GM19438 (cell line): Measurements from ENCODE around the gene CDH23.

Experiments
- ATAC-seq: cut with Tn5 transposase; IDR thresholded peaks from one replicate; pipeline ENCODE4 v1.9.1; 2021; ENCODE audit warnings: low read depth; ENCODE audit not compliant: unreplicated experiment

Gene CDH23

DNA sequence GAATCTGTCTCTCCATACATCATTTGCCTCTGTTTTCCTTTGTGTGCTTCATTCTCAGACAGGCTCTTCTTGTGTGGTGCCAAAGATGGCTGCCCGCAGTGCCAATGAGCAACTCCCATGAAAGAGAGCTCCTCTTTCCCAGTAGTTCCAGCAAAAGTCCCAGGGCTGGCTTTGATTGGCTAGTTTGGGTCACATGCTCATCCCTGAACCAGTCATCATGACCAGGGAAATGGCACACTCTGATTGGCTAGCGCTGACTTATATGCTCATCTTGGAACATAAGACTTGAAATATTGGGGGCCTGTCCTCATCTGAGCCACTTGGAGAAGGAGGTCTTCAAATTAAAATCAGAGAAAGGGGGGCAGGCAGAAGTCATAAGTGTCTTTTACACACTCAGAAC, 112.7 kb downstream of the CDH23 start:
- ATAC-seq, result no peak

- no peak for ATAC-seq
Measured at GRCh38 chr10:71511206-71511605, 114.5 kb downstream of the CDH23 start.

DNA sequence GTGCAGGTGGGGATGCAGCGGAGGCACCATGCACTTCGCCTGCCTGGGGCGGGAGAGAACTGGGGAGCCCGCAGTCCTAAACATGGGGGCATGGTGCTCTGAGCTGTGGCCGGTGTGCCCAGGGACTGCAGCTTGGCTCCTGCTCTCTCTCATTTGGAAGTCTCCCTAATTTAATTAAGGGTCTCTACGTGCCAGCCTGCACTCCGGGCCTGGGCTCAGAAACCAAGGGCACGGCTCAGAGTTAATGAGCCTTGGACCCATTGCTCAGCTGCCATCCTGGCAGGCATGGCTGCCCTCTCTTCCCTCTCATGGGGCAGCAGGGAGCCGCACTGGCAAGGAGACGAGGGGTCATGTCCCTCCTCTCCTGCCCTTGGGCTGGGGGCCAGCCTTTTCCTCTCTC, 115.6 kb downstream of the CDH23 start:
- no peak for ATAC-seq

GRCh38 chr10:71512761-71513539, 116.2 kb downstream of the CDH23 start:
- no peak for ATAC-seq

DNA sequence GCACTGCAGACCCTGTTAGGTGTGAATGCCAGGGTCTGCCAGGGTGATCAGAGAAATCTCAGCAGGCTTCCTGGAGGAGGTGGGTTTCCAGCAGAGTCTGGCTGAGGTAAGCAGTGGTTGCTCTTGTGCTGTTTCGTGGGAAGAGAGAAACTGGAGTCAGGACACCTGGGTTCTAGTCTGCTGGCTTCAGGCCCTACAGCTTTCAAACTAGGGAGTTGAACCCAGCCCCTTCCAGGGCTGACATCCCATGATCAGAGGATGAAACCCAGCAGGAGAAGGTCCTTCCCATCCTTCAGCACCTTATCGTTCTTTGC, 116.8 kb downstream of the CDH23 start:
- ATAC-seq, result no peak

- no peak for ATAC-seq
Measured at GRCh38 chr10:71513936-71514335, 117.2 kb downstream of the CDH23 start.

DNA sequence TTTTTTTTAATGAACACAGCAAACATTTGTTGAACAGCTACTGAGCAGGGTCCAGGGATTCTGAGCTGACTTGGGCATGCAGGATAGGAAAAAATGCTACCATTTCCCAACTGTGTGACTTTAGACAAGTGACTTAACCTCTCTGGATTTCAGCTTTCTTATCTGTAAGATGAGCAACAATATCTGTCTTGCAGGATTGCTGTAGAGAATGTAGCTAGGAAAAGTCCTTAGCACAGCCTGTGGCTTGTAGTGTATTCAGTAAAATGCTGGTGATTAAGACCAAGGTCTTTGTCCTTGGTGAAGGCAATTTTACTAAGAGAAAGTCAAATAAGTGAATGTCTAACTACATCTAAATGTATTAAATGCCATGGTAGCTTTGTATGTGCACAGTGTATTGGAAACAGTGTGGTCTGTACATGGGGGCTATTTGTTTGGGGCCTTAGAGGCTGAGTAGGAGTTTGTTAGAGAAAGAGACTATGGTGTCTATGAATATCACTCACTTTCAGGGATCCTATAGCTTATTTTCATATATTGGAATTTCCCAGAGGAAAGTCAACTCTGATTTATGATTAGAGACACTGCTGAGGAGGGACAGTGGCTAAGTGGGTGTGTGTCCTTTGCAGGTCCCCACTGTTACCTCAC, 118.9 kb downstream of the CDH23 start:
- ATAC-seq, result no peak

GRCh38 chr10:71516890-71517289, 120.2 kb downstream of the CDH23 start:
- ATAC-seq, result no peak

- ATAC-seq, result no peak
Measured at GRCh38 chr10:71517298-71518169, 120.8 kb downstream of the CDH23 start.

GRCh38 chr10:71520042-71520441, 123.3 kb downstream of the CDH23 start:
- no peak for ATAC-seq

DNA sequence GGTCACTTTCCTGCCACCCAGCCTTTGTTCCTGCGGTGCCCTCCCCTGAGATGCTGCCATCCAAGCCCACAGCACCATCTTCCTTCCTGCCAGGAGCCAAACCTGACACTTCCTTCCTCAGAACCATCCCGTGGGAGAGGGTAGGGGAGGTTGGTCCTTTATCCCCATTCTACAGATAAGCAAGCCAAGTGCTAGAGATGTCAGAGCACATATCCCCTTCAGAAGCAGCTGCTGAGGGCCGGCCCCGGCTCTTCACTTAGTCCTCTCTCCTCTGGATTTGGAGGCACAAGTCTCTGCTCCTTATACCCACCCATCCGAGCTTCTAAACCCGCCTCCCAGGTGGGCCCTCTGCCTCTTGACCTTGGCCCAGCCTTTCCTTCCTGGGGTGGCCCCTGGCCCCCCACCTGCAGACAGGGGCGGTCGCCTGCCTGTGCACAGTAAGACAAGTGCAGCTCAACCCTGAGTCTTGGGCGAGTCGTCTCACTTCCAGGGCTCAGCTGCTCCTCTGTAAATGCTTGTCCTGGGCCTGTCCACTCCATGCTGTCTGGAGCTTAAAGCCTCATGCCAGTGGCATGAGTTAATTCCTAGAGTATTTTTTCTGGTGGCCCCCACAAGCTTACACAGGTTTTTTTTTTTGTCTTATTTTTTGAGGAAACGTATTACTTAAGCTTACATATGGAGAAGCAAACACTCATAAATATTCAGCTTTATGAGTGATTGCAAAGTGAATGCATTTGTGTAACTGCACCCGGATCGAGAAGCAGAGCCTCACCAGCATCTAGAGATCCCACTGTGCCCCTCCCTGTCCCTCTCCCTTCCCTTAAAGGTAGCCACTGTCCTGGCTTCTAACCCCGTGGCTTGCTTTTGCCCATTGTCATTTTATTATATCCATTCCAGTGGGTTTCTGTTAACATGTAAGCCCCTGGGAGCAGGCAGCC, 125.1 kb downstream of the CDH23 start:
- ATAC-seq, result no peak

GRCh38 chr10:71522442-71523144, 125.9 kb downstream of the CDH23 start:
- no peak for ATAC-seq

DNA sequence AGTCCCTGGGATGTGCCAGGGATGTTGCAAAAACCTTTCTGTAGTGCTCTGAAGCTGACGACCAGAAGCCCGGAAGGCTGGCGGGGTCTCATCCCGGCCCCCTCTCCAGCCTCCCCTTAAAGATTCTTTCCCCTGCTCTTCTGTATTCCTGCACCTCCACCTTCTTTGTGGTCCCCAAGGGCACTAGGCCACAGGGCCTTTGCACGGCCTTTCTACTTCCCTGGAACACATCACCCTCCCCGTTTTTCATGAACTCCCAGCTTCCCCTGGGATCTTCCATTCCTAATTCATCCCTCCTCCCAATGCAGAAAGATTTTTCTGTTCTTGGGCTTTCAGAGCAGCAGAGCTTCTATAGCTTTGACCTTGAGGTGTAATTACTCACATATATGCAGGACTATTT, 127.0 kb downstream of the CDH23 start:
- ATAC-seq, result no peak

DNA sequence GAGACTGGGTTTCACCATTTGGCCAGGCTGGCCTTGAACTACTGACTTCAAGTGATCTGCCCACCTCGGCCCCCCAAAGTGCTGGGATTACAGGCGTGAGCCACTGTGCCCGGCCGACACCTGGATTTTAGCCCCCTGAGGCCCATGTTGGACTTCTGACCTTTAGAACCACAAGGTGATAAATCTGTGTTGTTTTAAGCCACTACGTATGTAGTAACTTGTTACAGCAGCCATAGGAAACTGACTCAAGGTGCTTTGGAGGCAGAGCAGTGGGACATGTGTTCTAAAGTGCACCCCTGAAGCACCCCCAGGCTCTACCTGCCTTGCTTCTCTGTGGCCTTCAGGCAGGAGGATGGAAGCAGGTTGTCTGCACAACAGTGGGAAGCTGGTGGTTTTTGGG, 128.4 kb downstream of the CDH23 start:
- ATAC-seq, result no peak

DNA sequence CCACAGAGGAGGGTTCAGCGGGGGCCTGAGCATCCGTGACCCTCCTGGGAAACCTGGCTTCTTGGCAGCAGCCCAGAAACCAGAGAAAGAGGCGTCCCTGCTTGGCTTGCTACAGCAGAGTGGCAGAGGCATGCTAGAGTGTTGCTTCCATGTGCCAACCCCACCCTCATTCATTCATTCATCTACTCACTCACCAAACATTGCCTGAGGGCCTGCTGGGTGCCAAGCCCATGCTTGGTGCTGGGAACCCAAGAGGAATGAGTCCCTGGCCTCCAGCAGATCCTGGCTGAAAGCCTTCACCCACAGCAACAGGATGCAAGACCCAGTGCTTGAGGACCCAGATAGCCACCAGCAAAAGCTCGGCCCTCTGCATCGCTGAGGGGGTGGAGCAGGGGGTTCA, 129.0 kb downstream of the CDH23 start:
- ATAC-seq, result no peak

- ATAC-seq, result no peak
Measured at GRCh38 chr10:71526653-71527052, 129.9 kb downstream of the CDH23 start.

DNA sequence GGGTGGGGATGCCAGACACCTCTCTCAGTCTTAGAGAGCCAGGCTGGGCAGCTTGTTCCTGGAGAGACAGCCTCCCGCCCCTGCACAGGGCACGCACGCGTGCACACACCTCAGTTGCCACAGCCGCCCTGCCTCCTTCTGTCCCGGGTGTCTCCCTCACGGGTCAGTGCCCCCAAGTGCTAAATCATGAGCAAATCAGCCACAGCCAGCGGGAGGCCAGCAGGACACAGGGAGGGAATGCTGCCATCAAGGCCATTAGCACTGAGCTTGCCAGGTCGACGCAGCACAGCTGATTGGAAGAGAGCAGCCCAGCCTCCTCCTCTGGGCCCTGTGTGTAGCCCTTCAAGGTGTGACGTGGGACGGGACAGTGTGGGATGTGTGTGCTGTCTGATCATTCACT, 130.4 kb downstream of the CDH23 start:
- ATAC-seq, result no peak

DNA sequence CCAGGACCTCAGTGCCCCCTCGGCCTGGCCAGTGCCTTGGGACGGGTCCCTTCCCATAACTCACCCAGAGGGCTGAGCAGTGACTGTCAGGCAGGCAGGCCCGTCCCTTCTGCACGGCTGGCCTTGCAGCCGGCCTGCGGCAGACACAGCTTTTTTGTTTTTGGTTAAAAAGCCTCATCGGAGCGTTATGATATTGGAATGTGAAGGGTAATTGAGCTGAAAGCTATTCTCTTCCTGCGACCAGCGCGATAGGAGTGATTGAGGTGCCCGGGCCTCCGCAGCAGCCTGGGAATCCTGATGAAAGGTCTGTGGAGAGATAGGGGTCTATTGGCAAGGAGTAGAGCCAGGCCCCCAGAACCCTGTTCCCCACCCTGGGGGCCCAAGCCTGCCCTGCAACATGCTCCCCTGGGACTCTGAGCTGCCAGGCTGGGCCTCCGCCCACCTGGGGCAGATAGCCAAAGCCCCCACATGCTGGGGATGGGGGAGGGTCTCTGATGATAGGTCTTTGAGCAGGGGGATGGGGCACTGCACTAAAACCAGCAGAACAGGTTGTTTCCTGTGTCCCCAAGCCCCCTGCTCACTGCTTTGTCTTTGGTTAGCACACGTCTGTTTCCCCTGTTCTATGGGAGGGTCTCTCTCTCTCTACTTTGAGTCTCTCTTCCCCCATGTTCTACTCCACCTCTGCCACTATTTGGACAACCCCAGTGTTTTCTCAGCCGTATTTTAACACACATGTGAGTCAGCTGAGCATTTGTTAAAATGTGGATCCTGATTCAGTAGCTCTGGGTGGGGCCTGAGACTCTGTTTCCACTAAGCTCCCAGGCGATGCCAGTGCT, 131.9 kb downstream of the CDH23 start:
- no peak for ATAC-seq

GRCh38 chr10:71529207-71529827, 132.6 kb downstream of the CDH23 start:
- no peak for ATAC-seq
